HepG2 (cell line): ENCODE measurements around the gene NANOGP8. TPM values are rescaled to one million over a fixed set of nuclear protein-coding genes. Genes with fewer than 3 reads are reported as not detected.

Experiments used
- ATAC-seq: fragments of 200-7000 bp; cut with Tn5 transposase; 3 replicates; pipeline ENCODE4 v1.9.1; 2020; ENCODE audit warnings: mild to moderate bottlenecking, moderate library complexity
- BruUV-seq: library from RNA; stranded (reverse); fragments of 400-500 nt; replicated peaks from 2 replicates; lab custom pipeline; 2021; lab: Mats Ljungman, UMichigan
- CTCF ChIA-PET: fragments of 300-600 bp; formaldehyde crosslinking; extraction: SDS; loops from one replicate; lab custom pipeline; 2021; ENCODE audit warnings: low total read pairs, inconsistent platforms, low intra/inter-chr PET ratio; lab: Yijun Ruan, JAX
- POLR2A ChIA-PET: fragments of 350-600 bp; sonication (Branson Sonifier 250); formaldehyde crosslinking; loops from one replicate; lab custom pipeline; 2020; ENCODE audit warnings: antibody characterized with exemption, inconsistent platforms; lab: Yijun Ruan, JAX
- DNase-seq: peaks from one replicate; pipeline ENCODE4 v3.0.0-alpha.2; 2015; ENCODE audit warnings: low spot score
- FAIRE-seq: peaks from 3 replicates; lab custom pipeline; 2011; peaks lifted over from hg19 to GRCh38; lab: Jason Lieb, UNC
- H2AFZ ChIP-seq: one replicate; pipeline ENCODE4 v1.6.1; 2011; ENCODE audit warnings: low read length, inconsistent platforms
- H3K27ac ChIP-seq: fragments of 300-600 bp; 3 replicates; pipeline ENCODE4 v1.8.0; 2011; ENCODE audit warnings: mixed run types, mild to moderate bottlenecking, mixed read lengths, low read length, inconsistent platforms; ENCODE audit not compliant: insufficient read depth; ENCODE audit errors: extremely low read length
- H3K27me3 ChIP-seq, 2 experiments: fragments of 200-600 bp in 1 of 2; 2 replicates in 1 of 2; 3 replicates in 1 of 2; pipeline versions ENCODE4 v1.6.0 to v1.8.0; 2011; ENCODE audit warnings: low read length in 2 of 2, mild to moderate bottlenecking in 2 of 2, moderate library complexity in 2 of 2, inconsistent platforms in 1 of 2; ENCODE audit not compliant: insufficient read depth in 2 of 2, control insufficient read depth in 1 of 2
- H3K36me3 ChIP-seq, 2 experiments: fragments of 200-600 bp in 1 of 2; replicated peaks in 1 of 2; 2 replicates in 1 of 2; 3 replicates in 1 of 2; pipeline versions ENCODE4 v1.5.1 to v1.8.0; 2011; ENCODE audit warnings: low read length in 2 of 2, inconsistent platforms in 1 of 2; ENCODE audit not compliant: insufficient read depth in 2 of 2, control insufficient read depth in 1 of 2
- H3K4me1 ChIP-seq: 2 replicates; pipeline ENCODE4 v1.5.1; 2012; ENCODE audit warnings: low read length, inconsistent platforms; ENCODE audit not compliant: insufficient read depth
- H3K4me2 ChIP-seq: 2 replicates; pipeline ENCODE4 v1.6.0; 2011; ENCODE audit warnings: low read depth, low read length, inconsistent platforms
- H3K4me3 ChIP-seq, 3 experiments: fragments of 200-600 bp in 1 of 3; sonication (generic), shearing (Covaris generic) in 1 of 3; replicated peaks in 1 of 3; 2 replicates each; pipeline ENCODE4 v1.5.1; 2011 to 2016; ENCODE audit warnings: low read length in 3 of 3, inconsistent platforms in 2 of 3, low read depth in 2 of 3, mild to moderate bottlenecking in 2 of 3, control low read depth in 1 of 3, mixed read lengths in 1 of 3; ENCODE audit not compliant: insufficient read depth in 1 of 3
- H3K79me2 ChIP-seq: one replicate; pipeline ENCODE4 v1.6.1; 2011; ENCODE audit warnings: low read length, inconsistent platforms; ENCODE audit not compliant: insufficient read depth
- H3K9ac ChIP-seq: 2 replicates; pipeline ENCODE4 v1.6.0; 2011; ENCODE audit warnings: mild to moderate bottlenecking, low read depth, low read length, inconsistent platforms; ENCODE audit not compliant: insufficient read depth
- H3K9me3 ChIP-seq: 2 replicates; pipeline ENCODE4 v1.5.1; 2012; ENCODE audit warnings: mild to moderate bottlenecking, low read length
- H4K20me1 ChIP-seq: 2 replicates; pipeline ENCODE4 v1.6.0; 2011; ENCODE audit warnings: inconsistent platforms, mild to moderate bottlenecking, low read length, moderate library complexity; ENCODE audit not compliant: insufficient read depth
- CCDC6 ChIP-seq: sonication (generic); formaldehyde crosslinking; IDR thresholded peaks from 2 replicates; pipeline ENCODE4 v1.8.1; 2022; ENCODE audit warnings: mild to moderate bottlenecking, missing genetic modification reagents, moderate library complexity
- GPN1 ChIP-seq: sonication (generic); formaldehyde crosslinking; IDR thresholded peaks from 2 replicates; pipeline ENCODE4 v1.5.1; 2020; ENCODE audit warnings: missing genetic modification reagents, borderline replicate concordance
- HNRNPLL ChIP-seq: fragments of 200-400 bp; formaldehyde crosslinking; IDR thresholded peaks from 2 replicates; pipeline ENCODE4 v1.6.1; 2017; ENCODE audit warnings: mild to moderate bottlenecking, low read depth, low read length; ENCODE audit not compliant: poor library complexity, severe bottlenecking
- HOXA3 ChIP-seq: sonication (generic); formaldehyde crosslinking; IDR thresholded peaks from 2 replicates; pipeline ENCODE4 v1.5.0; 2020; ENCODE audit warnings: missing genetic modification reagents
- PCBP2 ChIP-seq: fragments of 200-400 bp; formaldehyde crosslinking; optimal IDR thresholded peaks from 2 replicates; pipeline ENCODE3; 2018; ENCODE audit warnings: low read length, low read depth; ENCODE audit not compliant: poor library complexity, severe bottlenecking
- PHF20 ChIP-seq: sonication (generic); formaldehyde crosslinking; IDR thresholded peaks from 2 replicates; pipeline ENCODE4 v1.5.0; 2020; ENCODE audit warnings: mild to moderate bottlenecking, missing genetic modification reagents
- RFX5 ChIP-seq: IDR thresholded peaks from 2 replicates; pipeline ENCODE4 v1.6.1; 2011; ENCODE audit warnings: low read depth, low read length, improper control_type of control experiment
- SRF ChIP-seq: IDR thresholded peaks from 2 replicates; pipeline ENCODE4 v1.6.1; 2011; ENCODE audit warnings: mild to moderate bottlenecking, low read depth, low read length, moderate library complexity
- TSC22D2 ChIP-seq: sonication (generic); formaldehyde crosslinking; IDR thresholded peaks from 2 replicates; pipeline ENCODE4 v1.5.1; 2020; ENCODE audit warnings: missing genetic modification reagents, mild to moderate bottlenecking, borderline replicate concordance
- ZNF143 ChIP-seq: sonication (generic); formaldehyde crosslinking; IDR thresholded peaks from 2 replicates; pipeline ENCODE4 v1.4.0; 2020; ENCODE audit warnings: missing genetic modification reagents
- ZNF556 ChIP-seq: sonication (generic); formaldehyde crosslinking; IDR thresholded peaks from 2 replicates; pipeline ENCODE4 v1.4.0; 2020; ENCODE audit warnings: mild to moderate bottlenecking, missing genetic modification reagents, borderline replicate concordance
- ZNF883 ChIP-seq: sonication (generic); formaldehyde crosslinking; IDR thresholded peaks from 2 replicates; pipeline ENCODE4 v1.5.1; 2020; ENCODE audit warnings: mild to moderate bottlenecking, missing genetic modification reagents; ENCODE audit errors: not compliant biosample characterization
- ZSCAN12 ChIP-seq: sonication (generic); formaldehyde crosslinking; IDR thresholded peaks from 2 replicates; pipeline ENCODE4 v1.9.0; 2021; ENCODE audit warnings: mild to moderate bottlenecking, missing genetic modification reagents
- WGBS: methylation state at CpG from one replicate; pipeline ENCODE4 v1.1.6; 2017; ENCODE audit warnings: low lambda C conversion rate; 5-methylcytosine and 5-hydroxymethylcytosine counted together
- in situ Hi-C: cut with HindIII; loops from 2 replicates; pipeline ENCODE4 v1.10.0; 2017; ENCODE audit warnings: low pct_unique_long_range_greater_than_20kb; ENCODE audit not compliant: extremely low pct_ligation_motif_present
- intact Hi-C: fragments of 100-400 bp; cut with micrococcal nuclease; formaldehyde crosslinking; loops from one replicate; pipeline ENCODE4 v1.10.0; 2022; ENCODE audit not compliant: unreplicated experiment
- polyA plus RNA-seq, 8 experiments: library from polyadenylated mRNA; depleted of rRNA in 3 of 8; stranded (reverse) in 7 of 8; unstranded in 1 of 8; fragments of >200 nt; fragmentation: Illumina TruSeq in 4 of 8; extraction: Trizol in 4 of 8; gene quantifications; 2 replicates each; pipeline versions ENCODE4 v1.2.1 to v1.2.3, GENCODE V29; 2011 to 2016; ENCODE audit warnings: low read depth in 4 of 8, missing spikeins in 1 of 8, mixed read lengths in 1 of 8; ENCODE audit not compliant: insufficient read depth in 1 of 8
- total RNA-seq, 5 experiments: library from RNA; depleted of rRNA; stranded (reverse); fragments of >200 nt; fragmentation: Illumina TruSeq; extraction: Trizol; gene quantifications; 2 replicates each; pipeline ENCODE4 v1.2.3, GENCODE V29; 2016; ENCODE audit warnings: low read depth in 1 of 5

Gene NANOGP8
- total and polyA plus RNA-seq, 2 of the 13 experiments (the other 11 are each of a cell fraction or from before 2014, with no cell fraction given), result 0.27 TPM; not detected in 1

DNA sequence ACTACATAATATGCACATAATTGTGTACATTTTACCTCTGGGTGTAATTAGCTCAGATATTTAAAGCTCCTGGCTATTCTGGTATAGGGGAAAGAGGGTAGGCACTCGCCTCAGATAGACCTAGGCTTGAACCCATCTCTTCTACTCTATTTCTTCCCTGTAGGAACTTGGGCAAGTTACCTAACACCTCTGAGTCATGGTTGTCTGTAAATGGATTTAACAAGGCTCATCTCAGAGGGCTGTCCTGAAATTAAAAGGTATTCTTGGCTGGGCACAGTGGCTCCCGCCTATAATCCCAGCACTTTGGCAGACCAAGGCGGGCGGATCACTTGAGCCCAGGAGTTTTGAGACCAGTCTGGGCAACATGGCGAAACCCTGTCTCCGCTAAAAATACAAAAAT, 30.7 kb downstream of the NANOGP8 start:
- H3K79me2 ChIP-seq, result no peaks in the 10 kb centered on the region
- no peak for ATAC-seq
- intact Hi-C loops, result no loop called here
- 74% methylated on average over 5 of the region's 6 CpGs for WGBS
- H3K9ac ChIP-seq, result no peak overlapping the region
- no peak overlapping the region for H3K27ac ChIP-seq
- no peak for TF ChIP-seq SRF
- no peak for TF ChIP-seq ZNF556 (CRISPR knock-in tag)
- TF ChIP-seq RFX5, result no peak
- TF ChIP-seq ZNF883 (CRISPR knock-in tag), result no peak
- no peak for TF ChIP-seq HNRNPLL
- TF ChIP-seq PHF20 (CRISPR knock-in tag), result no peak
- no peak for TF ChIP-seq CCDC6 (CRISPR knock-in tag)
- TF ChIP-seq ZNF143 (CRISPR knock-in tag), result no peak
- no peak for TF ChIP-seq ZSCAN12 (CRISPR knock-in tag)
- TF ChIP-seq HOXA3 (CRISPR knock-in tag), result no peak
- no peak for DNase-seq
- no peak overlapping the region for H3K4me3 ChIP-seq
- no peak for FAIRE-seq
- no peak overlapping the region for H2AFZ ChIP-seq
- no peaks in the 10 kb centered on the region for H4K20me1 ChIP-seq
- peaks cover under 1% of the 10 kb centered on the region; the same call in 1 of the 2 replicates for H3K4me1 ChIP-seq
- no peaks in the 10 kb centered on the region for H3K9me3 ChIP-seq
- H3K4me2 ChIP-seq, result no peak overlapping the region
- no peaks in the 10 kb centered on the region for H3K36me3 ChIP-seq
- in situ Hi-C loops, result no loop called here
- no TSS peak for BruUV-seq
- ChIA-PET CTCF (no interaction called here), POLR2A (no interaction called here)
- 0 out of 5 replicates have a peak, but pooled peaks cover 0 to 3% of the 10 kb centered on the region in 2 experiments for H3K27me3 ChIP-seq

DNA sequence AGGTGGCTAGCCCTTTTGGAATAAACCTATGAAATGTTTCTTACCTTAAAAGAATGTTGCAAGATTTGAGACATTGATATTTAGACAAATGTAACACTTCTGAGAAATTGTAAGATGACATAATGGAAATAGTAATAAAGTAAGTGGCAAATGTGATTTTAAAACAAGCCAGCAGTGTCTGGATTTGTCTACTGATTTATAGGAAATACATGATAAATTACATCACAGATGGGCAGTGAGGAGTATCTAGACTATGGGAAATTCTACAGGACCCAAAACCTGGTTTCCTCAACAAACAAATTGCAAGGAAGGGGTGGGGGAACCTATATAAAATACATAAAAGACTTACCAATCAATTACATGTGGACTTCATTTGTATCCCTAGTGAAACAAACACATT, 37.1 kb downstream of the NANOGP8 start:
- ChIA-PET POLR2A (no interaction called here), CTCF (no interaction called here)
- H3K79me2 ChIP-seq, result no peaks in the 10 kb centered on the region
- intact Hi-C loops, result no loop called here
- no peak overlapping the region for H3K27ac ChIP-seq
- DNase-seq, result no peak
- no peak overlapping the region for H2AFZ ChIP-seq
- no TSS peak for BruUV-seq
- no peaks in the 10 kb centered on the region for H3K27me3 ChIP-seq
- in situ Hi-C loops, result no loop called here
- H3K4me3 ChIP-seq, result no peak overlapping the region
- no peak overlapping the region for H3K9ac ChIP-seq
- no peak overlapping the region for H3K4me2 ChIP-seq
- no peaks in the 10 kb centered on the region for H4K20me1 ChIP-seq
- no peak for ATAC-seq
- peaks cover 6% of the 10 kb centered on the region; the same call in 1 of the 2 replicates for H3K4me1 ChIP-seq
- H3K36me3 ChIP-seq, result no peaks in the 10 kb centered on the region
- FAIRE-seq, result no peak
- H3K9me3 ChIP-seq, result no peaks in the 10 kb centered on the region
- TF ChIP-seq TSC22D2, result no peak
- no peak for TF ChIP-seq PCBP2
- TF ChIP-seq GPN1 (CRISPR knock-in tag), result no peak
